NCI-H1436 treated with DMSO at 0.1 percent for 48 hours (cell line): ENCODE measurements around the gene PNMT.

Experiments used
- DNase-seq: peaks from one replicate; lab custom pipeline; 2025; lab: John Stamatoyannopoulos, UW

The PNMT gene

GRCh38 chr17:39633570-39634183 lies 34.6 kb upstream of the PNMT start:
- no peak for DNase-seq

GRCh38 chr17:39634384-39634871 lies 33.8 kb upstream of the PNMT start:
- no peak for DNase-seq

GRCh38 chr17:39635614-39636176 lies 32.6 kb upstream of the PNMT start:
- DNase-seq: no peak

GRCh38 chr17:39636587-39636926 lies 31.7 kb upstream of the PNMT start:
- DNase-seq: no peak

- peak; percentile 21 for DNase-seq
Observed at GRCh38 chr17:39636927-39637736, 31.1 kb upstream of the PNMT start, which contains the start of gene STARD3. Gene STARD3, plus strand, starts transcription at chr17:39637144. Its CDS starts 16,388 bp downstream, at chr17:39653532.

GRCh38 chr17:39638317-39638716 lies 29.9 kb upstream of the PNMT start:
- no peak for DNase-seq

GRCh38 chr17:39639043-39639442 lies 29.2 kb upstream of the PNMT start:
- DNase-seq: no peak

- DNase-seq: no peak
Observed at GRCh38 chr17:39639566-39640458, 28.4 kb upstream of the PNMT start.

GRCh38 chr17:39640591-39641031 lies 27.6 kb upstream of the PNMT start:
- no peak for DNase-seq

GRCh38 chr17:39641097-39641496 lies 27.2 kb upstream of the PNMT start:
- DNase-seq: no peak

GRCh38 chr17:39641883-39642282 lies 26.4 kb upstream of the PNMT start:
- DNase-seq: no peak

GRCh38 chr17:39642291-39643074 lies 25.8 kb upstream of the PNMT start:
- no peak for DNase-seq

GRCh38 chr17:39643271-39643670 lies 25.0 kb upstream of the PNMT start:
- DNase-seq: no peak

- DNase-seq: no peak
Observed at GRCh38 chr17:39647256-39647655, 21.0 kb upstream of the PNMT start.

GRCh38 chr17:39648616-39649366 lies 19.5 kb upstream of the PNMT start:
- DNase-seq: no peak

GRCh38 chr17:39650121-39650579 lies 18.1 kb upstream of the PNMT start:
- no peak for DNase-seq

GRCh38 chr17:39651923-39652586 lies 16.2 kb upstream of the PNMT start:
- no peak for DNase-seq

- no peak for DNase-seq
Observed at GRCh38 chr17:39652587-39653315, 15.5 kb upstream of the PNMT start.

- no peak for DNase-seq
Observed at GRCh38 chr17:39653316-39653661, 15.0 kb upstream of the PNMT start.
